Neural progenitor cell (in vitro differentiated cells): ENCODE data around the gene TRIM47.

Experiments used
- CTCF ChIP-seq: fragments of 200-600 bp; sonication (generic); IDR thresholded peaks from 2 replicates; pipeline ENCODE4 v1.5.1; 2017; ENCODE audit warnings: antibody characterized with exemption, mild to moderate bottlenecking
- EZH2 ChIP-seq: fragments of 200-600 bp; sonication (generic); IDR thresholded peaks from 2 replicates; pipeline ENCODE4 v1.6.1; 2017; ENCODE audit warnings: antibody characterized with exemption, mild to moderate bottlenecking, moderate library complexity

- TF ChIP-seq CTCF (no peak), EZH2 (no peak)
These were observed 53.7 kb downstream of the TRIM47 start for GRCh38 chr17:75824666-75825065.
